ENCODE results near the gene GPR137C. TPM values are rescaled to one million over a fixed set of nuclear protein-coding genes. Genes with fewer than 3 reads are reported as not detected.

GPR137C gene
- total RNA-seq, 4 donors from 2014 or later: 0.39 to 1.2 (median 0.45) TPM

DNA sequence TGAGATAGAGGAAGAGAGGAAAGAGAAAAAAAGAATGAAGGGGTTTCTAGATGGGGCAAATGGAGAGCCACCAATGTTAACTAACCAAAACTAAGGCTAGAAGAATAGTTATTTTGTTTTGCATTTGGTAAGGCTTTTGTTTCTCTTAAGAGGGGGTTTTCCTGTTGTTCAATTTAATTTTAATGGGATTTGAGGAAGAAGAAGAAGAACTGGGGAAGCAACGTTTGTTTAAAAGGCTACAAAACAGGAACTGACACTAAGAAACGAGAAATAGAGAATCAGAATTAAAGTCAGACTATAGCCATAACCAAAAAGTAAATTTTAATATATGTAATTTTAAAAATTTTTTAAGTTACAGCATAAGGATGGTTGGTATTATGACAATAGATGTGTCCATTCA lies 14.0 kb upstream of the GPR137C start:
- no peaks in the 10 kb centered on the region for H3K27me3 ChIP-seq
- peaks cover 27 to 66% (median 35%) of the 10 kb centered on the region in 4 donors for H3K36me3 ChIP-seq
- TF ChIP-seq, protein P1, sequence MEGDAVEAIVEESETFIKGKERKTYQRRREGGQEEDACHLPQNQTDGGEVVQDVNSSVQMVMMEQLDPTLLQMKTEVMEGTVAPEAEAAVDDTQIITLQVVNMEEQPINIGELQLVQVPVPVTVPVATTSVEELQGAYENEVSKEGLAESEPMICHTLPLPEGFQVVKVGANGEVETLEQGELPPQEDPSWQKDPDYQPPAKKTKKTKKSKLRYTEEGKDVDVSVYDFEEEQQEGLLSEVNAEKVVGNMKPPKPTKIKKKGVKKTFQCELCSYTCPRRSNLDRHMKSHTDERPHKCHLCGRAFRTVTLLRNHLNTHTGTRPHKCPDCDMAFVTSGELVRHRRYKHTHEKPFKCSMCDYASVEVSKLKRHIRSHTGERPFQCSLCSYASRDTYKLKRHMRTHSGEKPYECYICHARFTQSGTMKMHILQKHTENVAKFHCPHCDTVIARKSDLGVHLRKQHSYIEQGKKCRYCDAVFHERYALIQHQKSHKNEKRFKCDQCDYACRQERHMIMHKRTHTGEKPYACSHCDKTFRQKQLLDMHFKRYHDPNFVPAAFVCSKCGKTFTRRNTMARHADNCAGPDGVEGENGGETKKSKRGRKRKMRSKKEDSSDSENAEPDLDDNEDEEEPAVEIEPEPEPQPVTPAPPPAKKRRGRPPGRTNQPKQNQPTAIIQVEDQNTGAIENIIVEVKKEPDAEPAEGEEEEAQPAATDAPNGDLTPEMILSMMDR (IDR thresholded peaks at IDR 0.05): no peak
- TF ChIP-seq EP300 (IDR thresholded peaks at IDR 0.05): no peak
- TF ChIP-seq POLR2A (IDR thresholded peaks at IDR 0.05; ENCODE audit: low read depth): no peak
- no peak for TF ChIP-seq POLR2AphosphoS5 (IDR thresholded peaks at IDR 0.05)
- no peak overlapping the region for H3K4me3 ChIP-seq
- no peaks in the 10 kb centered on the region for H3K4me1 ChIP-seq
- intact Hi-C loops (cut with DNase I): no loop called here
- DNase-seq (ENCODE audit: extremely low spot score): no peak
- WGBS: 78% methylated on average over 2 of the region's 2 CpGs
- no peaks in the 10 kb centered on the region for H3K9me3 ChIP-seq
- no peak overlapping the region for H3K27ac ChIP-seq (replicated peaks in 1 of 4)

DNA sequence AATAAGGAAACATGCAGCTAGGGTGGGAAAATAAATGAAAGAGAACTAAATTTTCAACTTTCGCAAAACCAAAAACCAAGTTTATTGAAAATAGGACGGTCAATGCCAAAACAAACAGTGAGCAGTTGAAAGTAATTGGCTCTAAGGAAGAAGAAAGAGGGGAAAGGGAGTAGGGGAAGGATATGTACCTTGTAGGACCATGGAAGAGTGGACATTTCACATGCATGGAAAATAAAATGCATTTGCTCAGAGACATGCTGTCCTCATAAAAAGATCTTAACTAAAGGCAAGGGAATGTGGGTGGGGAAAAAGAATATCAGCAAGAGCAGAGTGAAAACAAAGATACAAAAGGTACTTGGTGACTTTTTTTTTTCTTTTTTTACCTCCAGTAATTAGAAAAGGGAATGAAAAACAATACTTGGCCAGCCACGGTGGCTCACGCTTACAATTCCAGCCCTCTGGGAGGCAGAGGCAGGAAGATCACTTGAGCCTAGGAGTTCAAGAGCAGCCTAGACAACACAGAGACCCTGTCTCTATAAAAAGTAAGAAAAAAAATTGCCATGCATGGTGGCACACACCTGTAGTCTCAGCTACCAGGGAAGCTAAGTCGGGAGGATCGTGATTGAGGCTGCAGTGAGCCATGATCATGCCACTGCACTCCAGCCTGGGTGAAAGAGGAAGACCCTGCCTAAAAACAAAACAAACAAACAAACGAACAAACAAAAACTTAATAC lies 6.9 kb upstream of the GPR137C start:
- H3K27me3 ChIP-seq: no peaks in the 10 kb centered on the region
- DNase-seq (ENCODE audit: extremely low spot score): no peak
- H3K36me3 ChIP-seq: peaks cover 0 to 4% (median 2%) of the 10 kb centered on the region in 4 donors
- H3K9me3 ChIP-seq: no peaks in the 10 kb centered on the region
- no peak overlapping the region for H3K4me3 ChIP-seq
- no peak overlapping the region for H3K27ac ChIP-seq (replicated peaks in 1 of 4)
- peaks cover 4 to 13% (median 6%) of the 10 kb centered on the region in 4 donors for H3K4me1 ChIP-seq
- intact Hi-C loops (cut with DNase I): no loop called here
- 84% methylated on average over 7 of the region's 7 CpGs for WGBS
- TF ChIP-seq EP300 (IDR thresholded peaks at IDR 0.05): no peak
- TF ChIP-seq, protein P1 (IDR thresholded peaks at IDR 0.05): no peak
- no peak for TF ChIP-seq POLR2A (IDR thresholded peaks at IDR 0.05; ENCODE audit: low read depth)
- TF ChIP-seq POLR2AphosphoS5 (IDR thresholded peaks at IDR 0.05): no peak

DNA sequence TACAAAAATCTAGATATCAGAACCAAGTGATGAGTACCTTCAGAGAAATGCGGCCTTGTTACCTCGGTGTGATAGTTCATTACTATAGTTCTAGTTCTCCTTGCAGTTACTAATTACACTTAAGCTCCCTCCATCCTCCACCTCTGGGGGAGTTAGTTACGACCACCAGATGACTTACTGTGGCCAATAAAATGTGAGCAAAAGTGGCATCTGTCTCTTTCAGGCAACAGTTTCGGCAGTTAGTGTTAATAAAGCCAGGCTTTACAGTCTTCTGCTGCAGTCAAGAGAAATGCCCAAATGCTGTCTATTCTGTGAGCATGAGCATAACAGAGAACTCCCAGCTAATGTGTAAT lies 6.3 kb upstream of the GPR137C start:
- Histone ChIP-seq H3K27me3 (no peaks in the 10 kb centered on the region), H3K27ac (replicated peaks in 1 of 4) (no peak overlapping the region), H3K4me1 (peaks cover 9 to 18% (median 12%) of the 10 kb centered on the region in 4 donors), H3K4me3 (no peak overlapping the region), H3K9me3 (no peaks in the 10 kb centered on the region), H3K36me3 (peaks cover 0 to 4% (median 0%) of the 10 kb centered on the region in 4 donors)
- 94% methylated on average over 4 of the region's 4 CpGs for WGBS
- intact Hi-C loops (cut with DNase I): no loop called here
- no peak for DNase-seq (ENCODE audit: extremely low spot score)
- no peak for TF ChIP-seq EP300 (IDR thresholded peaks at IDR 0.05)
- TF ChIP-seq POLR2A (IDR thresholded peaks at IDR 0.05; ENCODE audit: low read depth): no peak
- TF ChIP-seq POLR2AphosphoS5 (IDR thresholded peaks at IDR 0.05): no peak
- TF ChIP-seq, protein P1 (IDR thresholded peaks at IDR 0.05): no peak

DNA sequence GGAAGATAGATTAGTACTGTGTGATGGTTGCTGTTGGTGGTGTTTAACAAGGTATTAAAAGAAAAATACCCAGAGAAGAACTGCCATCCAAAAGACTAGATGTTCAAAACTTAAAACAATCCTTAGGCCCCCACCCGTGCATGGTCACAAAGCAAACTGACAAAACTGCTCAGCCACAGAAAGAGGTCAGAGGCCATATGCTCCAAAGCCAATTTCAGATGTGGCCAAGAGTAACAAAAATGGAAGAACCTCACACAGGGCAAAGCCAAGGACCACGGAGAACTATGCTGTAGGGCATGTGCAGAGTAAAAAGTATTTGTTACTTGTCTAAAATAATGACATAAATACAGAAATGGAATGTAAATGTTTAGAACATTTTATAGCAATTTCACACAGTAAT lies 5.6 kb upstream of the GPR137C start:
- WGBS: 71% methylated on average over 2 of the region's 2 CpGs
- Histone ChIP-seq H3K9me3 (no peaks in the 10 kb centered on the region), H3K27ac (replicated peaks in 1 of 4) (no peak overlapping the region), H3K4me3 (no peak overlapping the region), H3K4me1 (peaks cover 9 to 22% (median 15%) of the 10 kb centered on the region in 4 donors), H3K27me3 (no peaks in the 10 kb centered on the region), H3K36me3 (no peaks in the 10 kb centered on the region)
- DNase-seq (ENCODE audit: extremely low spot score): no peak
- intact Hi-C loops (cut with DNase I): no loop called here
- no peak for TF ChIP-seq EP300 (IDR thresholded peaks at IDR 0.05)
- TF ChIP-seq, protein P1 (IDR thresholded peaks at IDR 0.05): no peak

DNA sequence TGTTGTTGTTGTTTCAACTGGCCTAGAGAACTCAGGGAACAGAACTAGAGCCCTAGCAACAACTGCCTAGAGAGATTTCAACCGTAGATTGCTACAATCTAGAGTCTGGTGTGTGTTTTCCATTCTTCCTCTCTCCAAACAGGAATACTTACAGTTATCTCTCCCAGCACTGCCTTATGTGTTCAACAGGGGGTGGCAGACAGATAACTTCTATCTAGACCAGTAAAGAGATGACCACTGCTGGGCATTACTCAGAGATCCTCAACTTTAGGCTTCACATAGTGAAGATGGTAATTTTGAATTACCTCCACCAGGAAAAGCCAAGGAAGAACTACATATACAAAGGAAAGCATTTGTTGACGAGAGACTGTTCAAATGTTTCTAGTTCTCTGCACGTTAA lies 5.1 kb upstream of the GPR137C start:
- WGBS: 93% methylated on average over 3 of the region's 3 CpGs
- no peak overlapping the region for H3K27ac ChIP-seq (replicated peaks in 1 of 4)

More for the DNA sequence above, 5.1 kb upstream of the GPR137C start:
- TF ChIP-seq, protein P1 (IDR thresholded peaks at IDR 0.05): no peak
- TF ChIP-seq EP300 (IDR thresholded peaks at IDR 0.05): no peak
- no peak for TF ChIP-seq POLR2AphosphoS5 (IDR thresholded peaks at IDR 0.05)
- TF ChIP-seq POLR2A (IDR thresholded peaks at IDR 0.05; ENCODE audit: low read depth): no peak
- intact Hi-C loops (cut with DNase I): no loop called here
- no peaks in the 10 kb centered on the region for H3K36me3 ChIP-seq
- no peak overlapping the region for H3K4me3 ChIP-seq
- peaks cover 9 to 22% (median 15%) of the 10 kb centered on the region in 4 donors for H3K4me1 ChIP-seq
- DNase-seq (ENCODE audit: extremely low spot score): no peak
- H3K27me3 ChIP-seq: no peaks in the 10 kb centered on the region
- H3K9me3 ChIP-seq: no peaks in the 10 kb centered on the region
